ENCODE results near the gene FHOD3.

FHOD3 gene

GRCh38 chr18:36567800-36568199 lies 270.3 kb downstream of the FHOD3 start:
- no peak for DNase-seq
- no peaks in the 10 kb centered on the region for H4K20me1 ChIP-seq (ENCODE audit: insufficient read depth, low read length)
- no peaks in the 10 kb centered on the region for H3K9me3 ChIP-seq (replicated peaks; ENCODE audit: insufficient read depth, low read length)
- no peaks in the 10 kb centered on the region for H3K9me2 ChIP-seq (replicated peaks; ENCODE audit: insufficient read depth, low read length)
- TF ChIP-seq CTCF (IDR thresholded peaks at IDR 0.05; ENCODE audit: low read length), result no peak
- no peak for TF ChIP-seq EZH2phosphoT487 (IDR thresholded peaks at IDR 0.05; ENCODE audit: low read length)
- no peak for TF ChIP-seq EZH2 (optimal IDR thresholded peaks at IDR 0.05; ENCODE audit: low read depth, low read length)
- H3K4me3 ChIP-seq (ENCODE audit: low read length), result no peak overlapping the region
- H3K27ac ChIP-seq (ENCODE audit: low read length), result no peak overlapping the region
- no peak overlapping the region for H3K9ac ChIP-seq (ENCODE audit: low read length)
- no peak overlapping the region for H2AFZ ChIP-seq (ENCODE audit: low read length)
- no peaks in the 10 kb centered on the region for H3F3A ChIP-seq (ENCODE audit: insufficient read depth, low read length)
- H3K36me3 ChIP-seq (replicated peaks; ENCODE audit: insufficient read depth, low read length), result no peaks in the 10 kb centered on the region
- no peaks in the 10 kb centered on the region for H3K79me2 ChIP-seq (ENCODE audit: low read length)
- H3K27me3 ChIP-seq (replicated peaks; ENCODE audit: insufficient read depth, low read length), result no peaks in the 10 kb centered on the region
- no peaks in the 10 kb centered on the region for H3K4me1 ChIP-seq (ENCODE audit: low read length)
- H3K4me2 ChIP-seq (ENCODE audit: low read depth, low read length), result no peak overlapping the region

- no peak overlapping the region for H2AFZ ChIP-seq (ENCODE audit: low read length)
- no peaks in the 10 kb centered on the region for H4K20me1 ChIP-seq (ENCODE audit: insufficient read depth, low read length)
- H3K9ac ChIP-seq (ENCODE audit: low read length), result no peak overlapping the region
- H3K27me3 ChIP-seq (replicated peaks; ENCODE audit: insufficient read depth, low read length), result no peaks in the 10 kb centered on the region
- H3K9me2 ChIP-seq (replicated peaks; ENCODE audit: insufficient read depth, low read length), result no peaks in the 10 kb centered on the region
- H3K9me3 ChIP-seq (replicated peaks; ENCODE audit: insufficient read depth, low read length), result no peaks in the 10 kb centered on the region
- no peak overlapping the region for H3K4me3 ChIP-seq (ENCODE audit: low read length)
- no peaks in the 10 kb centered on the region for H3K79me2 ChIP-seq (ENCODE audit: low read length)
- H3K4me2 ChIP-seq (ENCODE audit: low read depth, low read length), result no peak overlapping the region
- H3F3A ChIP-seq (ENCODE audit: insufficient read depth, low read length), result no peaks in the 10 kb centered on the region
- no peak overlapping the region for H3K27ac ChIP-seq (ENCODE audit: low read length)
- no peak for TF ChIP-seq EZH2 (optimal IDR thresholded peaks at IDR 0.05; ENCODE audit: low read depth, low read length)
- TF ChIP-seq EZH2phosphoT487 (IDR thresholded peaks at IDR 0.05; ENCODE audit: low read length), result no peak
- no peak for TF ChIP-seq CTCF (IDR thresholded peaks at IDR 0.05; ENCODE audit: low read length)
- no peak for DNase-seq
- no peaks in the 10 kb centered on the region for H3K36me3 ChIP-seq (replicated peaks; ENCODE audit: insufficient read depth, low read length)
- H3K4me1 ChIP-seq (ENCODE audit: low read length), result no peaks in the 10 kb centered on the region
These were observed 271.0 kb downstream of the FHOD3 start for GRCh38 chr18:36568487-36568886.

- H3K4me1 ChIP-seq (ENCODE audit: low read length), result no peaks in the 10 kb centered on the region
- peak; percentile 39 for DNase-seq
These were observed 274.8 kb downstream of the FHOD3 start for GRCh38 chr18:36572135-36572856.

More at GRCh38 chr18:36572135-36572856, 274.8 kb downstream of the FHOD3 start:
- Histone ChIP-seq H3K9ac (ENCODE audit: low read length) (no peak overlapping the region), H3K4me3 (ENCODE audit: low read length) (no peak overlapping the region), H3K79me2 (ENCODE audit: low read length) (no peaks in the 10 kb centered on the region), H4K20me1 (ENCODE audit: insufficient read depth, low read length) (no peaks in the 10 kb centered on the region), H3F3A (ENCODE audit: insufficient read depth, low read length) (no peaks in the 10 kb centered on the region), H3K27me3 (replicated peaks; ENCODE audit: insufficient read depth, low read length) (no peaks in the 10 kb centered on the region), H3K9me3 (replicated peaks; ENCODE audit: insufficient read depth, low read length) (no peaks in the 10 kb centered on the region), H3K27ac (ENCODE audit: low read length) (no peak overlapping the region), H3K36me3 (replicated peaks; ENCODE audit: insufficient read depth, low read length) (no peaks in the 10 kb centered on the region), H3K4me2 (ENCODE audit: low read depth, low read length) (no peak overlapping the region), H3K9me2 (replicated peaks; ENCODE audit: insufficient read depth, low read length) (no peaks in the 10 kb centered on the region), H2AFZ (ENCODE audit: low read length) (no peak overlapping the region)
- TF ChIP-seq EZH2phosphoT487 (IDR thresholded peaks at IDR 0.05; ENCODE audit: low read length) (no peak), EZH2 (optimal IDR thresholded peaks at IDR 0.05; ENCODE audit: low read depth, low read length) (no peak), CTCF (IDR thresholded peaks at IDR 0.05; ENCODE audit: low read length) (peak; percentile 64)

Data from MM.1S (cell line).